Measurements from ENCODE around the gene GRXCR1. TPM values are rescaled to one million over a fixed set of nuclear protein-coding genes. Genes with fewer than 3 reads are reported as not detected.

Gene GRXCR1
- total and polyA plus RNA-seq, 2 of the 13 experiments (the other 11 are each of a cell fraction or from before 2014, with no cell fraction given) = not detected

GRCh38 chr4:42881253-42881652 is 11.3 kb upstream of the GRXCR1 start:
- CTCF ChIA-PET (ENCODE audit: low intra/inter-chr PET ratio, low total read pairs) = no interaction called here

GRCh38 chr4:42891644-42892043 is 869 bp upstream of the GRXCR1 start:
- WGBS (ENCODE audit: low lambda C conversion rate) = 8% methylated on average over 2 of the region's 2 CpGs
- FAIRE-seq = no peak
- Histone ChIP-seq H2AFZ (ENCODE audit: low read length) (no peak overlapping the region), H3K36me3 (replicated peaks in 1 of 2; ENCODE audit: control insufficient read depth in 1 of 2, insufficient read depth in 2 of 2, low read length in 2 of 2) (no peaks in the 10 kb centered on the region), H3K4me1 (ENCODE audit: insufficient read depth, low read length) (no peaks in the 10 kb centered on the region), H3K4me3 (replicated peaks in 1 of 3; ENCODE audit: insufficient read depth in 1 of 3, low read depth in 2 of 3, low read length in 3 of 3) (no peak overlapping the region), H3K4me2 (ENCODE audit: low read depth, low read length) (no peak overlapping the region), H4K20me1 (ENCODE audit: insufficient read depth, low read length) (no peaks in the 10 kb centered on the region), H3K79me2 (ENCODE audit: insufficient read depth, low read length) (no peaks in the 10 kb centered on the region), H3K27me3 (ENCODE audit: control insufficient read depth in 1 of 2, insufficient read depth in 2 of 2, low read length in 2 of 2) (no peaks in the 10 kb centered on the region), H3K9ac (ENCODE audit: insufficient read depth, low read depth, low read length) (no peak overlapping the region), H3K27ac (ENCODE audit: extremely low read length, insufficient read depth, low read length) (no peak overlapping the region), H3K9me3 (ENCODE audit: low read length) (0 out of 2 replicates have a peak, but pooled peaks cover 4% of the 10 kb centered on the region)
- ChIA-PET CTCF (ENCODE audit: low intra/inter-chr PET ratio, low total read pairs) (no interaction called here), POLR2A (no interaction called here)
- no TSS peak for BruUV-seq (replicated peaks)
- intact Hi-C loops (cut with micrococcal nuclease; ENCODE audit: unreplicated experiment) (no loop called here), in situ Hi-C loops (cut with HindIII; ENCODE audit: extremely low pct_ligation_motif_present, low pct_unique_long_range_greater_than_20kb) (no loop called here)
- DNase-seq (ENCODE audit: low spot score) = no peak
- ATAC-seq = no peak
- TF ChIP-seq ATF7 (IDR thresholded peaks at IDR 0.05) (peak; percentile 64), ATF7 (CRISPR knock-in tag; IDR thresholded peaks at IDR 0.05) (no peak), HDAC1 (CRISPR knock-in tag; IDR thresholded peaks at IDR 0.05) (no peak)

More at GRCh38 chr4:42881253-42881652, 11.3 kb upstream of the GRXCR1 start:
- Histone ChIP-seq H3K4me1 (ENCODE audit: insufficient read depth, low read length) (no peaks in the 10 kb centered on the region), H3K4me2 (ENCODE audit: low read depth, low read length) (no peak overlapping the region), H3K79me2 (ENCODE audit: insufficient read depth, low read length) (no peaks in the 10 kb centered on the region), H3K27ac (ENCODE audit: extremely low read length, insufficient read depth, low read length) (no peak overlapping the region), H3K36me3 (replicated peaks in 1 of 2; ENCODE audit: control insufficient read depth in 1 of 2, insufficient read depth in 2 of 2, low read length in 2 of 2) (no peaks in the 10 kb centered on the region), H2AFZ (ENCODE audit: low read length) (no peak overlapping the region), H3K9me3 (ENCODE audit: low read length) (peaks cover 5% of the 10 kb centered on the region; the same call in 1 of the 2 replicates), H4K20me1 (ENCODE audit: insufficient read depth, low read length) (no peaks in the 10 kb centered on the region), H3K27me3 (ENCODE audit: control insufficient read depth in 1 of 2, insufficient read depth in 2 of 2, low read length in 2 of 2) (no peaks in the 10 kb centered on the region), H3K4me3 (replicated peaks in 1 of 3; ENCODE audit: insufficient read depth in 1 of 3, low read depth in 2 of 3, low read length in 3 of 3) (no peak overlapping the region), H3K9ac (ENCODE audit: insufficient read depth, low read depth, low read length) (no peak overlapping the region)
- FAIRE-seq = no peak
- intact Hi-C loops (cut with micrococcal nuclease; ENCODE audit: unreplicated experiment) (no loop called here), in situ Hi-C loops (cut with HindIII; ENCODE audit: extremely low pct_ligation_motif_present, low pct_unique_long_range_greater_than_20kb) (no loop called here)
- BruUV-seq (replicated peaks) = no TSS peak
- POLR2A ChIA-PET = no interaction called here
- TF ChIP-seq ZEB1 (IDR thresholded peaks at IDR 0.05; ENCODE audit: insufficient replicate concordance, low read depth) (no peak), SPEN (CRISPR knock-in tag; IDR thresholded peaks at IDR 0.05; ENCODE audit: low read depth) (no peak), PLRG1 (conservative IDR thresholded peaks at IDR 0.05) (no peak), ZNF292 (CRISPR knock-in tag; IDR thresholded peaks at IDR 0.05; ENCODE audit: borderline replicate concordance, low read depth) (no peak), ZNF3 (CRISPR knock-in tag; IDR thresholded peaks at IDR 0.05) (no peak), ZNF124 (CRISPR knock-in tag; IDR thresholded peaks at IDR 0.05) (no peak), ZNF367 (CRISPR knock-in tag; IDR thresholded peaks at IDR 0.05; ENCODE audit: borderline replicate concordance) (no peak), ZNF33B (CRISPR knock-in tag; IDR thresholded peaks at IDR 0.05) (no peak), ATF3 (CRISPR knock-in tag; IDR thresholded peaks at IDR 0.05) (no peak), HDAC6 (IDR thresholded peaks at IDR 0.05; ENCODE audit: low read depth, low read length) (no peak), AGO1 (IDR thresholded peaks at IDR 0.05; ENCODE audit: low read depth, low read length, poor library complexity, severe bottlenecking) (no peak), ZKSCAN1 (IDR thresholded peaks at IDR 0.05; ENCODE audit: low read length) (no peak), ZNF784 (CRISPR knock-in tag; IDR thresholded peaks at IDR 0.05; ENCODE audit: borderline replicate concordance) (no peak), TOPORS (CRISPR knock-in tag; IDR thresholded peaks at IDR 0.05) (no peak)
- 0% methylated on average over 2 of the region's 2 CpGs for WGBS (ENCODE audit: low lambda C conversion rate)
- DNase-seq (ENCODE audit: low spot score) = no peak
- ATAC-seq = no peak

Measured in HepG2 (cell line).